HG02759 (cell line): ENCODE measurements around the gene FEN1.

Experiments used
- ATAC-seq: cut with Tn5 transposase; IDR thresholded peaks from one replicate; pipeline ENCODE4 v1.9.1; 2021; ENCODE audit warnings: mild to moderate bottlenecking, moderate library complexity; ENCODE audit not compliant: unreplicated experiment

Gene FEN1

DNA sequence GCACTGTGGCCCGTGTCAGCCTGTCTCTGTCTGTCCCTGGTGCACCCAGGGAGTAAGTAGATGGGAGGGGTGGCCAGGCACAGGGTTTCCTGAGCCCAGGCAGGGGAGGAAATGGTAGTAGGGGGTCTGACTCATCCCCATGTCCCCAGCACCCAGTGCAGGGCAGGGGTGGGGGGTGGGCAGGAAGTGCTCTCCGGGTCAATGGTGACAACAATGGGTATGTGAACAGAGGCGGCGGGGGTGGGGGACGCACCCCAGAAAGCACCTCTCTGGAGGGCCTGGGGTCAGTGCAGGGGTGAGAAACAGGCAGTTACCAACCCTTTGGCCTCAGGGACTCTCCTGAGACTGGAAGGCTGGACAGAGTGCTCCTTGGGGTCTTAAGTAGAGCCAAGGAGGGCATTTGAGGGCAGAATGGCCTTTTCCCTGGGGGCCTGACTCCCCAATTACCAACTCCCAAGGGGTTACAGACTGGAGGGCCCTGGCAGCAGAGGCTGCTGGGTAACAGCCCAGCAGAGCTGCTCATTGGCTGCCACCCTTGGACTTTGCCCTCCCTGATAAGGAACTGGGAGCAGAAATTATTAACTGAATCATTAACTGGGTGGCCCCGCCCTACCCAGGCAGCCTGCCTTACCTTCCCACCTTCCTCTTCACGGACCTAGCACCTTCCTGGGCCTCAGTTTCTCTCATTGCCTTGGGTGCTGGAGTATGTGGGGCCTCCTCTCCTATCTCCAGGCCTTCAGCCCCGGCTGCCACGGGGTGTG is 36.1 kb upstream of the FEN1 start:
- peak; percentile 43 for ATAC-seq

DNA sequence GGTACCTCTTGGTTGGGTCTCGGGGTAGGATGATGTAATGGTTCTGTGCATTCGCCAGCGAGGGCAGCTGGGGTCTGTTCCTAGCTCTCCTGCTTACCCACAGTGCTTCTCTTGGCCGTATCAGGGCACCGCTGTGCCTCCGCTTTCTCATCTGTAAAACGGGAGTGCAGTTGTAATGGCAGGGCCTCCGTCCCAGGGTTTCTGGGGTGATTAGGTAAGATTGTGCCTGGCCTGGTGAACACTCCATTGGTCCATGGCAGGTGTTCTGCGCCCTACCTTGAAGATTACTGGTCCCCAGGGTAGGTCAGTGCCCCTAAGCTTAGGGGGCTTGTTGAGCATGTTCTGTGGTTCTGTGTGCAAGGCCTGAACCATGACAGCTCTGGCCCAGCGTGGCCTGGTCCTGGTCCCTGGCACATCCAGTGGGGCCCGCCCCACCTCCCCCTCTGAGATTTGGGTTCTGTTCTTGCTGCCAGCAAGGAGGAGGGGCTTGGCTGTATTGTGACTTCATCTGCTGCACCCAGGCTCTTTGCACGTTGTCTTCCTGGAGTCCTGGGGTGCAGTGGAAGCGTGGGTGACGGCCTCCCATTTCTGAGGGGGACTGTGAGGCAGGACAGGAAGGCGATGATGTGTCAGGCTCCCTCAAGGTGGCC is 35.4 kb upstream of the FEN1 start:
- ATAC-seq, result no peak

DNA sequence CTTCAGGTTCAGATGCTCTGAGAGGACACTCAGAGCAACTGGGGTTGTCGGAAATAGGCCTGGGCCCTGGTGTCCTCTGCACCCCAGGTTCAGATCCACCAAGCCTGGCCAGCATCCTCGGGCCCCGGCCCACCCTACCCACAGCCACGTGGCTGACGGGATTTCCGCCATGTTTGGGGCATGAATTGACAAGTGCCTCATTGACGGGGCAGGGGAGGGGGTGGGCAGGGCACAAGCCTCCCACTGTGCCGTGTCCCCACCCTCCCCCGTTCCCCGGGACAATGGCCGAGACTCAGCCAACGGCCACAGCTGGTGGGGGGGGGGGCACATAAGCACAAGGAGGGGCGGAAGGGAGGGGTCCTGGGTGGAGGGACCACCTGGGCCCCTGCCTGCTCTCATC is 31.8 kb upstream of the FEN1 start:
- no peak for ATAC-seq

DNA sequence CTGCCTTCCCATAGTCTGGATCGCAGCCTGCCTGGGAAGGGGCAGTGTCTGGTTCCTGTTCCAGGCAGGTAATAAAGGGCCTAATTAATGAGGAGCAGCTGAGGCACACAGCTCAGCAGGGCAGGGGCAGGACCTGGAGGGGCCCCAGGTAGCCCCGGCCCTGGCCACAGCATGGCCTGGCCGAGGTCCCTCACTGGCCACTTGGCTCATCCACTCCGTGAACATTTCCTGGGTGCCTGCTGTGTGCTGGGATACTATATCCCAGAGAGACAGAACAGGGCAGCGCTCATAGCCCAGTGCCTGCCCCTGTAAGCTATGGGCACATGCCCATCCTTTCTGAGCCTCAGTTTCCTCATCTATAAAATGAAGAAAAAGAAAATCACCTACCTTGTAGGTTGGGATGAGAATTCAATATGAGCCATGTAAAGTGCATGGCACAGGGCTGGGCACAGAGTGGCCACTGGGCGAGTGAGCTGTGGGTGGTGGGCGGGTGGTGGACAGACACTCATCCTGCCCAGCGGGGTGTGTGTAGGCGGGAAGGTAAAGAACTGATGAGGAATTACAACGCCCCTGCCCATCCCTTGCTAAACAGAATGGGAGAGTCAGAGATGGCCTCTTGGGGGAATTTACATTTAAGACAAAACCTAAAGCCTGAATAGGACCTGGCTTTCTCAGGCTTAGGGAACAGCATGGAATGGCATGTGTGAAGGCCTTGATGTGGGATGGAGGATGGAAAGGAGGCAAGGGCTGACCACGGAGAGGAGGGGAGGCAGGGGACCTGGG is 31.1 kb upstream of the FEN1 start:
- ATAC-seq, result no peak

DNA sequence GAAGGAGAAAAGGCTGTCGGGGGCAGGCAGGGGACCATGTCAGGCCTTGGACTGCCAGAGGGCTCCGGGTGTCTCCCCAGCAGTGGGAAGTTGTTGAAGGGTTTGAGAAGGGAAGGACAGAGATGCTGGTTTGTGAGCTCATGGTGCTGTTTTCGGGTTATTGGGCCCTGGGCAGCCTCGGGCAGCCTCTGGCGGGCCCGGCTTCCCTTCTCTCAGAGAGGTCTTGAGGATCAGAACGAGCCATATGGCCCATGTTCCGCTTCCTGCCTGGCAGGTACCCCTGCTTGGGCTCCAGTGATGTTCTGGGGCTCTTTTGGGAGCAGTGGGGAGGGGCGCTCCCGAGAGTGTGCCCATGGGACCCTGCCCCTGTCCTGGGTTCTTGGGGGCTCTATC is 30.5 kb upstream of the FEN1 start:
- no peak for ATAC-seq

DNA sequence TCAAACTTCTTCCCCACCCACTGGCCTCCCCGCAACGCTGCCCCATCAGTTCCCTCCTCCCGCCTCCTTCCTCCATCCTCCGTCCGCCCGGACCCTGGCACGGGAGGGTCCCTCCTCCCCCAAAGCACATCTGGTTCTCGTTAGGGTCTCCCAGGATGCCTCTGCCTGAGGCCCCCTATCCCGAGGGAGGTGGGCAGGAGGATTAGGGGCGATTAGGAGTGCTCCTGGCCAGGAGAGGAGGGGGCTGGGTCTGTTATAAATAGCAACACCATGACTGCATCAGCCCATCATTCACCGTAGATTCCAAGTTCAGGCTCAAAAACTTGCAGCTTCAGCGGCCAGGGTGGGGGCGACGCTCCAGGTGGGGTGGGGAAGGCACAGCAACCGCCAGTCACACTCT is 29.9 kb upstream of the FEN1 start:
- no peak for ATAC-seq

DNA sequence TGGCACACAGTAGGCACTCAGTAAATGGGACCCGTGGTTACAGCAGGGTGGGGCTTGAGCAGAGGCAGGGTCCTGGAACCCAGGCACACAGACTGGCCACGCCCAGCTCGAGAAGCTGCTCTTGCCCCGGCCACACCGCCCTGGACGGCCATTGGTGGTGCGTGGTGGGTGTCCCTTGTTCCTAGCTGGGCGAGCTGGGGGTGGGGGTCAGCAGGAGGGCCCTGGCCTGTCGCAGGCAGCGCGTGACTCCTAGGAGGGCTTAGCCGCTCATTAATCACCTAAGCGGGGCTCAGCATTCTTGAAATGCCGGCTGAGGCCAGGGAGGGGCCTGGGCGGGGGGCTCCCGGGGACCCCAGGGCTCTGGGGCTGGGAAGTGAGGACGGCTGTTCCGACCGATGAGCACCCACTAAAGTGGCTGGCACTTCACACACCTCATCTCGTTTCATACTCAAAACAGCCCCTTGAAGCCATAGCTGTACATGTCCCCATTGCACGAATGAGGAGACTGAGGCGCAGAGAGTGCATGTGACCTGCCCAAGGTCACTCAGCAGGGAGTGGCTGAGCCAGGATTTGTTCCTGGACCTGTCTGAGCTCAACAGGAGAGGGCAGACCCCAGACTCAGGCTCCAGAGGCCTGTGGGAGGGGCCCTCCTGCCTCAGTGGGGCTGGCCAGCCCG is 28.6 kb upstream of the FEN1 start:
- no peak for ATAC-seq

DNA sequence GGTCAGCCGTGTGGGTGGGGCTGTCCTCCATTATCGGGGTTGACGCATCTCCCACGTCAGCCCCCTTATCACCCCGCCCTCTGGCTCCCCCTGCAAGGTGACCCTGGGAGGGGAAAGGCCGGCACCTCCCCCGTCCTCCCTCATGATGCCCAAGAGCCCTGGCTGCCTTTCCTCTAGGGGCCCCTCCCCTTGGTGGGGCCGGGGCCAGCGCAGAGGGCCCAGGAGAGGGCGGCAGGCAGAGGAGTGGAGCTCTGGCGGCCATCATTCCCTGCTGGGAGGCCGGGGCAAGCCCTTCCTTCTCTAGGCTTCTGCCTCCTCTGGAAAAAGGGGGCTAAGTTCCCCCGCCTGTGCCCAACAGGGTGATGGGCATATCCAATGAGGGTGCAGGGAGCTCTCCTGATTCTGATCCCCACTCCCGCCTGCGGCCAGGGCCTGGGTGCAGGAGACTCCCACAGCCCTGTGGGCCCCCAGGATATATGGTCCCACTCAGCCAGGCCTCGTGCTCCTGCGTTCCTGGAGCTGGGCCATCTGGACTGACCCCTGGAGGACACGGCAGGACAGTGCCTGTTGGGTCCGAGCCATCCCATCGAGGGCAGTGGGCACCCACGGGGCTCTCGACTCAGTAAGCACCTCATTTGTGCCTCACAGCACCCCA is 28.0 kb upstream of the FEN1 start:
- no peak for ATAC-seq

DNA sequence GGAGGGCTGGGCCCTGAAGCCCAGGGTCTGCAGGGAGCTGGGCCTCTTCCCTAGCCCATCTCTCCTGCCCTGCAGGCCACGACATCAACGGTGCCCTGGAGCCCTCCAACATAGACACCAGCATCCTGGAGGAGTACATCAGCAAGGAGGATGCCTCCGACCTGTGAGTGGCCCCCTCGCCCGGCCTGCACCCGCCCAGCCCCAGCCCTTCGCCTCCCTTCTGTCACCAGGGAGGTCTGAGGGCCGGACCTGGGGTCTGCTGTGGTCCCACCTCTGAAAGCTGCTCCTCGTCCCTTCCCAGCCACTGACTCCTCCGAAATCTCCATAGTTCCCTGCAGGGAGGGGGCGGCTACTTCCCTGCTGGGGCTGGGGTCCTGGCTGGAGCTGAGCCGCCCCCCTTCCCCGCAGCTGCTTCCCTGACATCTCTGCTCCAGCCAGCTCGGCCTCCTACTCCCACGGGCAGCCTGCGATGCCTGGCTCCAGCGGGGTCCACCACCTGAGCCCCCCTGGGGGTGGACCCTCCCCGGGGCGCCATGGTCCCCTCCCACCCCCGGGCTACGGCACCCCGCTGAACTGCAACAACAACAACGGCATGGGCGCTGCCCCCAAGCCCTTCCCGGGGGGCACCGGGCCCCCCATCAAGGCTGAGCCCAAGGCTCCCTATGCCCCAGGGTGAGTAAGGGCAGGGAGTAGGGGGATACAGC is 27.0 kb upstream of the FEN1 start:
- no peak for ATAC-seq

DNA sequence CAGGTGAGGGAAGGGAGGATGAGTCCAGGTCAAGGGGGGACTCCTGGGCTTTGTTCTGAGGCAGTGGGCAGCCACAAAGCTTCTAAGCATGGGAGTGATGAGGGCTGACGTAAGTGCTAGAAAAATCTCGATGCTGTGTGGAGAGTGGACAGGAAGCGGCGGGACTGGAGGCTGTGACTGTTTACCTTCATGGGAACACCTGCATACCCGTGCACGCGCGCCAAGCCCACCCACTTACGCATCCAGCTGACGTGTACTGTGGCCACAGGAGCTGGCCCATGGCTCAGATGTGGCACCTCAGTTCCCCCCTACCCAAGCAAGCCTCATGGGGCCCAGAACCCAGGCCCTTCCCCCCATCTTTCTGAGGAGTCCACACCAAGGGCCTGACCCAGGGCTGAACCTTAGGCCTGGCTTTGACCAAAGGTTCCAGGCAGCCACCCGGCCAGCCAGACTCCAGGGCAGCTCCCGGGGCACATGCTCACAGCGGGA is 26.3 kb upstream of the FEN1 start:
- ATAC-seq, result no peak

DNA sequence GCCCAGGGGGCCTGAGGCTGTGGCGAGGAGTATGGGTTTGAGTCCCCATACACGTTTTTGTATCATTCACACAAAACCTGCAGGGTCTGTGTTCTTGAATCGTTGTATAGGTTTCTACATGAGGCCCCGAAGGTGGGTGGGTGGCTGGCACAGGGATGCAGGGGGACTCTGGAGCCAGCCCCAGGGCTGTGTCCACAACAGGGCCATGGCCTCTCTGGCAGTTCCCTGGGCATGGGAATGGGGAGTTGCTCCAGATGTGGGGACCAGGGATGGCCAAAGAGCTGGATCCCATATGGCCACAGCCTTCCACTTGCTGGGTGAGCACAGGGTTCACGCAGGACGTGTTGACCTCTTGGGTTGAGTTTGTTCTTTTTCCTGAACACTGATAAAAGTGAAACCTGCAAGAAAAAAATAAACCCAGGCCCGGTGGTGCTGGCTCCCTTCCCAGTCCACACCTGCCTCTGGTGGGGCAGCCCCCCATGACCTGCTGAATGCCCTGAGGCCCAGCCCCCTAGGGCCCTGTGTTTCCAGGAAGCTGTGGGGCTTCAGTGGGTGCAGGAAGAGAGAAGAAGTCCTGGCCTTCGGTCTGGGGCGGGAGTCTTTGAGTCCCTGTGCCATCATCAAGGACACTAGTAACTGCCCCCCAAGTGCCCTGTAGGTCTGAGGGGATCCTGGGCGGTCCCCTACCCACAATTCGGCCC is 24.2 kb upstream of the FEN1 start:
- ATAC-seq, result no peak

DNA sequence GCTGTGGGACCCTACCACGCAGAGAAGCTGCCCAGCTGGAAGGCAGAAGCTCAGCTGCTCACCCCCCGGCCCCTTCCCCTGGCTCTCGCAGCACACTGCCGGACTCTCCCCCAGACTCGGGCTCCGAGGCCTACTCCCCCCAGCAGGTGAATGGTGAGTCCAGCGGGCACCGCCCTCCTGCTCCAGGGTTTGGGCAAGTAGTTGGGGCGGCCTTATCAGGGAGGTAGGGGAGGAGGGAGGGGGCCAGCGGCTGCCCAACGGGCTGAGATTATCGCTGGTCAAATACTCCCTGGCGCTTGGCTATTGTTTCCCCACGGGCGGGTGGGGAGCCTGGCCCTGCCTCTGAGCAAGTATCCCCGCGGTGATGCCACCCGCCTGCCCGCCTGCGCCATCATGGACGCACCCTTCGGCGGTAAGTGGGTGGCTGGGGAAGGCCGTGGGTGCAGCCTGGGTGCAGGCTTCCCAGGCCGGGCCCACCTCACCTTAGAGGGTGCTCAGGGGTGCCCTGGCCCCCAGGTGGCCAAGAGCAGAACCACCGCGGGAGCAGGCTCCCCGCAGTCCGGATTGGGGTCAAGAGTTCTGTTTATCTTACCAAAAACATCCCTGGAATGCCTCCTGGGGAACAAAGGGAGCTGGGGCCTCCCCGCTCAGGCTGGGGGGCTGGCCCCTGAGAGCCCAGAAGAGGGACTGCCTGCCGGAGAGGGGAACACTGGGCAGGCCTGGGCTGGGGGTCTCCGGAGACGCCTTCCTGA is 23.4 kb upstream of the FEN1 start:
- no peak for ATAC-seq

DNA sequence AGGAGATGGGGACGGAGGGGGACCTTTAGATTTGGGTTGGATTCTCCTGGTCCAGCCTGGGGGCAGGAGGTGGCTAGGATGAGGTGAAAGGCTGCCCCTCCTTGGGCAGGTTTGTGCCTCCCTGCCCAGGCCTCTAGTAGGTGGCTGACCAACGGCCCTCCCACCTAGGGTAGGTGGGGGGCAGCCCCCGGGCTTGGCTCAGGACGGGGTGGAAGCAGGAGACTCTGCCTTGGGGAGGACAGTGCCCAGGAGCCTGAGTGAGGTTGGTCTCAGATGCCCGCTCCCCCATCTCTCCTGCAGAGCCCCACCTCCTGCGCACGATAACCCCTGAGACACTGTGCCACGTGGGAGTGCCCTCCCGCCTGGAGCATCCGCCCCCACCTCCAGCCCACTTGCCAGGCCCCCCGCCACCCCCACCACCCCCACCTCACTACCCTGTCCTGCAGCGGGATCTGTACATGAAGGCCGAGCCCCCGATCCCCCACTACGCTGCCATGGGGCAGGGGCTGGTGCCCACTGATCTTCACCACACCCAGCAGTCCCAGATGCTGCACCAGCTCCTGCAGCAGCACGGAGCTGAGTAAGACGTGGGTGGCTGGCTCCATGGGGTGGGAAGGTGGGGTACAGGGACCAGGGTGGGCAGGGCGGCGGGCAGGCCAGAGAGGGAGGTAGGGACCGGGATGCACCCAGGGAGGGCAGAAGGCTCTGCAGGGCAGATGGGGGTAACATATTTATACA is 22.6 kb upstream of the FEN1 start:
- no peak for ATAC-seq

DNA sequence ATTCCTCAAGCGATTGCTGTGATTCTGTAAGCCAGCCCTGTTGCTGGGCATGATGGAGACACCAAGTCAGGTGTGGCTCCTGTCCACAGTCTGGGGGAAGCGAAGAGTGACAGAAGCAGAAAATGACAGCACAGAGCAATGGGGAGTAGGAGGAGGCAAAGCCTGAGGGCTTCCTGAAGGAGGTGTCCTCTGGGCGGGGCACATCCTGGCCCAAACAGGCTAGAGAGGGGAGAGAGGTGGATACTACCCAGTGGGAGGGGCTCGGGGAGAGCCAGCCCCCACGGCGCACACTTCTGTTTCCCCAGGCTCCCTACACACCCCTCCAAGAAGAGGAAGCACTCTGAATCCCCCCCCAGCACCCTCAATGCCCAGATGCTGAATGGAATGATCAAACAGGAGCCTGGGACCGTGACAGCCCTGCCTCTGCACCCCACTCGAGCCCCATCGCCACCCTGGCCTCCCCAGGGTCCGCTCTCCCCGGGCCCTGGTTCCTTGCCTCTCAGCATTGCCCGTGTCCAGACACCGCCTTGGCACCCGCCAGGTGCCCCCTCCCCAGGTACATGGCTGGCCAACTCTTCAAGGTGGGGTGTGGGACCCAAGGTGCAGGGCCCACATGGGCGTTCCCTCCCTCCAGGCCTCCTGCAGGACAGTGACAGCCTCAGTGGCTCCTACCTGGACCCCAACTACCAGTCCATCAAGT is 21.4 kb upstream of the FEN1 start:
- ATAC-seq, result no peak

DNA sequence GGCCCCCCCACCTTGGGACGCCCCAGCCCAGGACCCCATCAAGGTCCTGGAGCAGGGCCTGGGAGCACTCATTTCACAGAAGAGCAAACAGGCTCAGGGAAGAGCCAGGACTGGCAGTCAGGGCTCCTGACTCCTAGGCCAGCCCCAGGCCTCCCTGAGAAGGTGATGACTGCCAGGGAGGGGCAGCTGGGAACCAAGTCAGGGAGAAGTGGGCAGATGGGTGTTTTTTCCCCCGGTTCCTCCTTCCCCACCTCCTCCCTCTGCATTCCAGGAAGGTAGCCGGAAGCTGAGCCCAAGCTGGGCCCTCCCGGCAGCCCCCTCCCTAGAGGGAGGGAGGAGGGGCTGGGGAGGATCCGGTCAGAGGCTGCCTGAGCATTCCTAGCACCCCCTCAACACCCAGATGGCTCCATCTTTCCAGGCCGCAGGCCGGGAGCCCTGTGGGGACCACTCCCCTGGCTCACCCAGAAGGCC is 20.7 kb upstream of the FEN1 start:
- no peak for ATAC-seq

DNA sequence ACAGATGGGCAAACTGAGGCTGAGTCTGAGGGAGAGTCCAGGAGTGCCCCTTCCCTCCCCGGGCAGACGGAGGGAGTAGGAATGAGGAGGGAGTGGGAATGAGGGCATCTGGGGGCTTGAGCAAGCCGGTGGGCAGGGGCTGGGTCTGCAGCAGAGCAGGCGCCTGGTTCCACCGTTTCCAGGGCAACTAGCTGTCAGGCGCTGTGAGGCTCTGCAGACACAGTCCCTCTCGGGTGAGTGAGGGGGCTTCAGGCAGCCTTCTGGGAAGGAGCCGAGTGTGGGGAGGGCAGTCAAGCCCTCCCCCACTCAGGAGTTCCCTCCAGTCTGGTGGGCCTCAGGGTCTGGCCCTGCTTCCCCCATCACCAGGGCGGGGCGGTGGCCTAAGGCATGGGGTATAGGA is 19.4 kb upstream of the FEN1 start:
- ATAC-seq, result no peak

DNA sequence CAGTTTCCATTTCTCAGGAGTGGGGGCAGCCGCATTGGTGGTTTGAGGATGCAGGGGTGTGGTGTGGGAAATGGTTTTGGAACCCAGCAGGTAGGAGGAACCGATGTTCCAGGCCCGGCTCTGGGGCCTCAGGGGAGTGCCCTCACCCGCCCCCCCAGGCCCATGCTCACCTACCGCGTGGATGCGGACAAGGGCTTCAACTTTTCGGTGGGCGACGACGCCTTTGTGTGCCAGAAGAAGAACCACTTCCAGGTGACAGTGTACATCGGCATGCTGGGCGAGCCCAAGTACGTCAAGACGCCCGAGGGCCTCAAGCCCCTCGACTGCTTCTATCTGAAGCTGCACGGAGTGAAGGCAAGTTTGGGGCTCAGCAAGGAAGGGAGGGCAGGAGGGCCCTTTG is 18.9 kb upstream of the FEN1 start:
- ATAC-seq, result no peak
